HG02571 (cell line): ENCODE measurements around the gene CCDC8.
"Not testable (repeated sequence)": the region's sequence is repeated elsewhere in the genome, so short reads cannot be mapped to it uniquely, and the experiment has no call there.

Experiments
- ATAC-seq: cut with Tn5 transposase; IDR thresholded peaks from one replicate; pipeline ENCODE4 v1.9.1; 2021; ENCODE audit warnings: mild to moderate bottlenecking, moderate library complexity; ENCODE audit not compliant: unreplicated experiment

CCDC8 gene, protein sequence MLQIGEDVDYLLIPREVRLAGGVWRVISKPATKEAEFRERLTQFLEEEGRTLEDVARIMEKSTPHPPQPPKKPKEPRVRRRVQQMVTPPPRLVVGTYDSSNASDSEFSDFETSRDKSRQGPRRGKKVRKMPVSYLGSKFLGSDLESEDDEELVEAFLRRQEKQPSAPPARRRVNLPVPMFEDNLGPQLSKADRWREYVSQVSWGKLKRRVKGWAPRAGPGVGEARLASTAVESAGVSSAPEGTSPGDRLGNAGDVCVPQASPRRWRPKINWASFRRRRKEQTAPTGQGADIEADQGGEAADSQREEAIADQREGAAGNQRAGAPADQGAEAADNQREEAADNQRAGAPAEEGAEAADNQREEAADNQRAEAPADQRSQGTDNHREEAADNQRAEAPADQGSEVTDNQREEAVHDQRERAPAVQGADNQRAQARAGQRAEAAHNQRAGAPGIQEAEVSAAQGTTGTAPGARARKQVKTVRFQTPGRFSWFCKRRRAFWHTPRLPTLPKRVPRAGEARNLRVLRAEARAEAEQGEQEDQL

DNA sequence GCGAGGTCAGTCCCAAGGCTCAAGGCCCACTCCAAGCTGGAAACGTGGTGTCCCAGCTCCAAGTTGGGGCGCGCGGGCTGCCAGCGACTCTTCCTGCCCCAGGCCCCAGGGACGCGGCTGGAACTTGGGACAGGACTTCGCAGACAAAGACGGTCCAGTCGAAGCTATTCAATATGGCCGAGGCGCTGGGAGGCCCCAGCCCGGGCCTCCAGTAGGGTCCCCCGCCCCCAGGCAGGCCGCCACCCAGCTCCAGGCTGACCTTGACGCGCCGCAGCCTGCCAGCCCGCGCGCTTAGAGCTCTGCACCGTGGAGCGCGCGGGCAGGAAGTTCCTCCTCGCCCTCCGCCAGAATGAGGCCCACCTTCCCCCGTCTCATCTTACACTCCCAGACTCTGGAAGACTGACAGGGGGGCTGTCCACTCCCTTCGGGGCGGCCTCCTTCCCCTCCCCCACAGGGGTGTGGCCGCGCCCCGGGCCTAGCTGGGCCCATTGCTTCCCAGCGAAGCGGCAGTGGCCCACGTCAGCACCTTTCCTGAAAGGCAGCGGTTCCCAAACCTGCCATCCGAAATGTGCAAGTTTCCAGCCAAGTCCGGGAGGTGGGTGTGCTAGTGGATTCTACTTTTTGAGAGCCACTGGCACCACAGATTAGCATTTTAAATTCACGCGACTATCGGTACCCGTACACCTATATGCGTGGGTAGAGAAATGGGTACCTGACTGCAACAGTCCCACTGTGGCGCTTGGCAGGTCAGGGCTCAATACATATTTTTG lies at the start of gene CCDC8:
CCDC8 (minus strand) TSS at position 303 of the 770 bp plus-strand sequence. CDS start 754 bp downstream, outside the sequence.
- ATAC-seq = no peak

DNA sequence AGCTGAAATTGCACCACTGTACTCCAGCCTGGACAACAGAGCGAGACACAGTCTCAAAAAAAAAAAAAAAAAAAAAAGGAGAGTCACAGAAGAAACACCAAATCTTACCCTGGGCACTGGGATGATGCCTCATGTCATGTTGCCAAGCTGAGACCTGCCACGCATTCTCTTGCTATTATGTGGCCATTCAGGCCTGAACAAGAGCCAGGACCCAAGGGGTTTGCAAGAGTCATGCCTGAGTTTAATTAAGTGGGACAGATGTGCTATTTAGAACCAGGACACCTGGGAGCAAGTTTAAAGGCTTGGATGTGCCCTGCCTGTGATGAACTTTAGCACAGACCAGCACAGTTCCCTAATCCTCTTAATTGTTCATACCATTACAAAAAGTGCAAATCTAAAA lies 48.2 kb upstream of the CCDC8 start:
- no peak for ATAC-seq

DNA sequence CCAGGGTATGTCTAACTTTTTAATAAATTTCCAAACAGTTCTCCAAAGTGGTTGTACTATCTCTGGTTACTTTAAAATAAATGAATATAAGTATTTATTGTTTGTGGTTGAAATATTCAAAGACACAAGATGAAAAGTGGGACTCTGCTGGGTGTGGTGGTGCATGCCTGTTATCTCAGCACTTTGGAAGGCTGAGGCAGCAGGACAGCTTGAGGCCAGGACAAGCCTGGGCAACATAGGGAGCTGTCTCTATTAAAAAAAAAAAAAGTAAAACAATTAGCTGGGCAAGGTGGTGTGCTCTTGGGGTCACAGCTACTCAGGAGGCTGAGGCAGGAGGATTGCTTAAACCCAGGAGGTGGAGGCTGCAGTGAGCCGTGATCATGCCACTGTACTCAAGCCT lies 47.6 kb upstream of the CCDC8 start:
- ATAC-seq = no peak

DNA sequence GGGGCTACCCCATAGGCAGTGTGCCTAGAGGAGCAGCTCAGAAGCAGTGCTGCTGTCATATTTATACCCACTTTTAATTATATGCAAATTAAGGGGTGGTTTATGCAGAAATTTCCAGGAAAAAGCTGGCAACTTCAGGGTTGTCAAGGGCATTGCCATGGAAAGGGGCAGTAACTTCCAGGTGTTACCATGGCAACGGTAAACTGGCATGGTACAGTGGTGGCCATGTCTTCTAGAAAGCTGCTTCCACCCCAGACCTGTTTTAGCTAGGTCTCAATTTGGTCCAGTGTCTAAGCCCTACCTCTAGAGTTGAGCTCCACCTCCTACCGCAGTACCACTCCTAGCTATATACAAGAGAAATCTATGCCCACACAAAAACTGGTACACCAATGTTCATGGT lies 46.7 kb upstream of the CCDC8 start:
- ATAC-seq = no peak

DNA sequence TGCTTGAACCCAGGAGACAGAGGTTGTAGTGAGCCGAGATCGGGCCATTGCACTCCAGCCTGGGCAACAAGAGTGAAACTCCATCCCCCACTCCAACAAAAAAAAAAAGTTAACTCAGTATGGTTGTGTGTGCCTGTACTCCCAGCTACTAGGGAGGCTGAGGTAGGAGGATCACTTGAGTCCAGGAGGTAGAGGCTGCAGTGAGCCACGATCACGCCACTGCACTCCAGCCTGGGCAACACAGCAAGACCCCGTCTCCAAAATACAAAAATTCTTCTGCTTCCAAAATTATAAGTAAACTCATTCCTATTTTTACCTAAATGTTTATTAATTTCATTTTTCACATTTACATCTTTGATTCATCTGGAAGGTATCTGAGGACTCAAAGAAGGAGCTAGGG lies 43.6 kb upstream of the CCDC8 start:
- no peak for ATAC-seq

DNA sequence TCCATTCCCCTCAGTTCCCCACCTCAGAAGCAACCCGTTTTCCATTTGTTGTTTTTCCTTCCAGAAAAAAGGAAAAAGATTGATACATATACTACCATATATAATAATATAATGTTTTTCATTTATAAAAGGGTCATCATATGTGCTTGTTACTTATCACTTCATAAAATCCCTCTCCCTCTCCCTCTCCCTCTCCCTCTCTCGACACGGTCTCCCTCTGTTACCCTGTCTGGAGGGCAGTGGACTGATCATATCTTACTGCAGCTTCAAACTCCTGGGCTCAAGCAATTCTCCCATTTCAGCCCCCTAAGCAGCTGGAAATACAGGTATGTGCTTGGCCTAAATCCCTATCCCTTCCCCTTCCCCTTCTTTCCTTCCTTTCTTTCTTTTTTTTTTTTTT lies 40.9 kb upstream of the CCDC8 start:
- ATAC-seq = no peak

DNA sequence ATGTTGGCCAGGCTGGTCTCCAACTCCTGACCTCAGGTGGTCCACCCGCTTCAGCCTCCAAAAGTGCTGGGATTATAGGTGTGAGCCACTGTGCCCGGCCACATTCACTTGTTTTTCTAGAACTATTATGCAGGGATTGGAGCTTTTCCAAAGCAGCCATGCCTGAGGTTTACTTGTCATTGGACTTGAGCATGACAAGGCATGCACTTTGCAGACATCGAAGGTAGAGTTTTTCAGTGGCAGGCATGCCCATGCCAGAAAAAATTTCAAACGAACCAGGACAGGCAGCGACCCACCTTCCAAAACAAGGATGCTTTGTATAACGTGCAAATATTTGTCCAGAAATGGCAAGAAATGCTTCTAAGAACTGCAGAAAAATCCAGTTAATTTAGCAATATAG lies 40.3 kb upstream of the CCDC8 start:
- no peak for ATAC-seq

DNA sequence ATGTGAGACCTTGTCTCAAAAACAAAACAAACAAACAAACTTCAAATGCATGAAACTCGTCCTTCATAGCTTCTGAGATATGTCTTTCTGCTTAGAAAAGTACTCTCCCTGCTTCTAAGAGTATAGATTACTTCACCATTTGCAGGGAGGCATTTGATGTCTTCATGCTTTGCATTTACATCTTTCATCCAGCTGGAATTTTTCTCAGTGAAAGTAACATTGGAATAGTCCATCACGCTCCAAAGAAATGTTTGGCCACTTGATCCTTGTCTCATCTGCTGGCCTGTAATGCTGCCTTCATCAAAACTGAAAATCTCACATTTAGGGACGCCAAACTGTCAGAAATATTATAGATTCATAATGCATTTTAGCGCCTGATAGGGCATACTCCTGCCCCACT lies 38.8 kb upstream of the CCDC8 start:
- ATAC-seq = no peak

DNA sequence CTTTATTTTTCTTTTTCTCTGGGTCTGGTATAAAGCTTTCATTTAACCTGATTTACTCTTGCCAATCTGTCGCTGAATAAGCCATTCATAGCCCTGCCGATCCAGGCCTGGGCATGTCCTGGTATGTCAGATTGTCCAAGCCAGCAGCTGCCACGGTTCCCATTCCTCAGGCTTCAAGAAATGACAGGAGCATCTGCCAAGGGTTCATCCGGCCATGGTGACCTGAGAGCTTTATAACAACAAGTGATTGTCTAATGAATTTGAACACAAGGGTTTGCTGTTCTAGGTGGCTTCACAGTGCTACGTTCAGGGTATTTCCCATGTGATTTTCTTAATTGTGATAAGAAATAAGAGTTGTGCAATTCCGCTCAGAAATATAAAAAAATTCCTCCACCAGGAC lies 38.0 kb upstream of the CCDC8 start:
- no peak for ATAC-seq

DNA sequence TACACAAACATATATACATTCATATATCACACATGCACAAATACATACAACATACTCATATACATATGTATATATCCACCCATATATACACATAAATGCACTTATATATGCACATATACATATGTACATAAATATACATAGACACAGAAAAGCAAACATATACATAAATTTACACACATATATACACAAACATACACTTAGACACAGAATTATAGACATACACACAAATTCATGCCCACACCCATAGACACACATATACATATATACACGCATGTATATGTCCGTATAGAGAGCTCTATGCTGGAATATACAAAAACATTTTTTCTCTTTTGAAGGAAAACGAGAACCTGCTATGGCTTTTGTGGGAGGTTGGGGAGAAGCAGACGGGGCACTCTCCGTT lies 37.4 kb upstream of the CCDC8 start:
- no peak for ATAC-seq

DNA sequence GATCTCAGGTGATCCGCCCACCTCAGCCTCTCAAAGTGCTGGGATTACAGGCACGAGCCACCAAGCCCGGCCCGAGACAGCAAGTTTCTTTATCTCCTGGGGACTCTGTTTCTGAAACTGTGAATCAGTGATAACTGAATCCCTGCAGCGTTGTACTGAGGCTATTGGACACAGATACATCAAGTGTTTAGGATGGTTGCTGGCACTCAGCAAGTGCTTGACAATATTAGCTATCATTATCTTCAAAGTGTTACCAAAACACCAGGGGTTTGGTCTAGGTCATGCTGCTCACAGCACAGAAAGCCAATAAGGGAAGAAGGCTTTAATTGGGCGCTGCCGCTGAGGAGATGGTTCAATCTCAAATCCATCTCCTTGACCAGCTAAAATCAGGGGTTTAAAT lies 35.9 kb upstream of the CCDC8 start:
- no peak for ATAC-seq

DNA sequence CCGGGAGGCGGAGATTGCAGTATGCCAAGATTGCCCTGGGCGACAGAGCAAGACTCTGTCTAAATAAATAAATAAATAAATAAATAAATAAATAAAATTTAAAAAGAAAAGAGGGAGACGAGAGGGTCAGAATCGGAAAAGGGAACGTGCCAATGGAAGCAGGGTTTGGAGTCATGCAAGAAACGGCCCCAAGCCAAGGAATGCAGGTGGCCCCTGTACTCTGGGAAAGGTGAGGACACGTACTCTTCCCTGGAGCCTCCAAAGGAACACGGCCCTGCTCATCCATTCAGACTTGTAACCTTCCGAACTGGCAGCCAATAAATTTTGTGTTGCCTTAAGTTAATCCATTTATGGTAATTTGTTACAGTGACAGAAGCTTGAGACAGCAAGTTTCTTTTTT lies 35.2 kb upstream of the CCDC8 start:
- ATAC-seq = no peak

DNA sequence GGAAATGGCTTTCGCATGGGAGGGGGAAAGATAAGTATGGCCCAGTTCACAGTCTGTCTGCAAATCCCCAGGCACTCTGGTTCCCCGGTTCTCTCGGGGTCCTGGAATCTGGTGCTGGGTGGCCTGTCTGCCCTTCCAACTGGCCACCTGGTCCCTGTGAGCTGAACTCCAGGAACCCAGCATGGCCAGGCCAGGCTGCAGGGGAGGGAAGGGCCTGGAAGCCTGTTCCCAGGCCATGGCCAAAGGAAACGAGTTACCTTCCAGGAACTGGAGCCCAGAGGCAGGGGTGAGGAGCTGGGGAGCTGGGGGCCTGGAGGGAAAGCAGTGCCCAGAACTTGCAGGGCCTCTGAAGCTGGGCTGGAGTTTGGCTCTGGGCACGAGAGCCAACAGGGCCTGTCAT lies 34.5 kb upstream of the CCDC8 start:
- ATAC-seq = no peak

DNA sequence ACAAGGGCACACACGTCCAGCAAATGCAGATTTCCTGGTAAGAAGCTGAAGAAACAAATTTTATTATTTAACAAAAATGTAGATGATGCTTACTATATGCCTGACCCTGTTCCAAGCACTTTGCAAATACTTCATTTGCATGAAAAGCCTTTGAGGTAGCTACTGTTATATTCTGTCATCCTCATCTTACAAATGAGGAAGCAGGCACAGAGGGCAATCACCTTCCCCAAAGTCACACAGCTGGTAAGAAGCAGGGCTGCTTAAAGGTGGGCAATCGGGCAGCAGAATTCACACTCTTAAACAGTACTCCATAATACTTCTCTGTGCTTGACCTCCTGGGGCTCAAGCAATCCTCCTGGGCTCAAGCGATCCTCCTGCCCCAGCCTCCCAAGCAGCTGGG lies 33.6 kb upstream of the CCDC8 start:
- ATAC-seq = no peak

DNA sequence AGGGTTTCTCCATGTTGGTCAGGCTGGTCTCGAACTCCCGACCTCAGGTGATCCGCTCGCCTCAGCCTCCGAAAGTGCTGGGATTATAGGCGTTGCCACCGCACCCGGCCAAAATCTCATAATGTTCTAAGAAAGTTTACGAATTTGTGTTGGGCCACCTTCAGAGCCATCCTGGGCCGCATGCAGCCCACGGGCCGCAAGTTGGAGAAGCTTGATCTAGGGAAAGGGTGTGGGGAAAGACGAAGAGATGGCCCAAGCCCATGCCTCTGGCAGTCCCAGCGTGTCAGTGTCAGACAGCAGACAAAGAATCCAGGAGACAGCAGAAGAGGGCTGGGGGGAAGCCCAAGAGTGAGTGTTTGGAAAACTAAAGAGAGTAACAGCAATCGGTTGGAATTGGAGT lies 32.7 kb upstream of the CCDC8 start:
- no peak for ATAC-seq

DNA sequence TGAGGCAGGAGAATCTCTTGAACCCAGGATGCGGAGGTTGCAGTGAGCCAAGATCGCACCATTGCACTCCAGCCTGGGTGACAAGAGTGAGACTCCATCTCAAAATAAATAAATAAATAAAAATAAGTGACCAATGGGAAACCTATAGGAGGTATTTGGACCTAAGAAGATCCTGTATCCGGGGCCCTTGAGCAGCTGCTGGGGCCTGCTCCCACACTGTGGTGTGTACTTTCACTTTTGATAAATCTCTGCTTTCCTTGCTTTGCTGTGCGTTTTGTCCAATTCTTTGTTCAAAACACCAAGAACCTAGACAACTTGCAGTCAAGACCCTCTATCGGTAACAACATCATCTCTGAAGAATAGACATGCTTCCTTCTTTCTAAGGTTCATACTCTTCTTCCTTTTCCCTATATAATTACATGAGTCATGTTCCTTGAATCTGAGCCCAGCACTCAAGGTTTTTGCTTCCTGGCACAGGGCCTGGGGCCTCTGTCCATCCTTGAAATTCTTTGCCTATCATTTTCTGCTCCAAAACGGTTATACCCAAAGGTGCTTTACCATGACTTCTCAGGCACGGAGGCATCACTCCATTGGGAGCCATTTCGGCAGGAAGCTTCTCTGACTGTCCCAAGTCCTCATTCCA lies 29.6 kb upstream of the CCDC8 start:
- no peak for ATAC-seq

DNA sequence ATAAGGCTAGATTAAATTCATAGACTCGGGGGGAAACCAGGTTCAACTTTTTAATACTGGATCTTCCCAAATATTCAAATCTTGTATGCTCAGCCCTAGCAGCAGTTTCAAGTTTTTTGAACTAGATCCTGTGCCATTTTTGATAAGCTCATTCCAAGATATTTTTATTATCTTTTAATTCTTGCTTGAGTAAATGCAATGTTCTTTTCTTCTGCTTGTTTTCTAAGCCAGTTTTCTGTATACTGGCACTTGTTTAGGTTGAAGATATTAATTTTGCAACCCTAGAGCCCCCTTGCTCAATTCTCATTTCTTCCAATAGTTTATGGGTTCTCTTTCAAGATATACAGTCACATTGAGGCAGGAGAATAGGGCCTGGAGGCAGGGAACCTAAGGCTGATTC lies 28.5 kb upstream of the CCDC8 start:
- no peak for ATAC-seq

DNA sequence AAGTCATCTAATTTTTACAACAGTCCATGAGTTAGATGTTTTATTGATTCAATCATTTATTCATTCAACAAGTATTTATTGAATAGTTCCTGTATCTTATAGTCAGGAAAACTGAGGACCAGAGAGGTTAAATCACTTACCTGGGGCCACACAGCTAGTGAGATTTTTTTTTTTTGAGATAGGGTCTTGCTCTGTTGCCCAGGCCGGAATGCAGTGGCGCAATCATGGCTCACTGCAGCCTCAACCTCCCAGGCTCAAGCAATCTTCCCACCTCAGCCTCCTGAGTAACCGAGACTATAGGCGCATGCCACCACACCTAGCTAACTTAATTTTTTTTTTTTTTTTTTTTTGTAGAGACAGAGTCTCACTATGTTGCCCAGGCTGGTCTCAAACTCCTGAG lies 22.3 kb upstream of the CCDC8 start:
- not testable (repeated sequence) for ATAC-seq

DNA sequence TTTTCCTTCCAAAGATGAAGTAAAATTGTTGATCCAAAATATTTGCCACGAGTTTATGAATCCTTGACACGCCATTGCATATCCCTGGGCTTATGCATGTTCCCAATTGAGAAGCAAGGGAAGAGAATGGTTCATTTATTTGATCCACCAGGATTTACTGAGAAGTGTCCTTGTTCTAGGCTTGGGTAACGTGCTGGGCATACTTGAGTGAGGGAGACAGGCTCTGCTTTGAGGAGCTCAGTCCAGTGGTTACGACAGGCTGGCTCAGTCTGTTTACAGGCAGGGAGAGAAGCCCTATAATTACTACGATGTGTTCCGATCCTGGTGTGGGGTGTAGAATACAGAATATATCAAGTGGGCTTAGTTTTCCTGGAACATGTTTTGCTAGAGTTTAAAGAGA lies 21.6 kb upstream of the CCDC8 start:
- no peak for ATAC-seq

DNA sequence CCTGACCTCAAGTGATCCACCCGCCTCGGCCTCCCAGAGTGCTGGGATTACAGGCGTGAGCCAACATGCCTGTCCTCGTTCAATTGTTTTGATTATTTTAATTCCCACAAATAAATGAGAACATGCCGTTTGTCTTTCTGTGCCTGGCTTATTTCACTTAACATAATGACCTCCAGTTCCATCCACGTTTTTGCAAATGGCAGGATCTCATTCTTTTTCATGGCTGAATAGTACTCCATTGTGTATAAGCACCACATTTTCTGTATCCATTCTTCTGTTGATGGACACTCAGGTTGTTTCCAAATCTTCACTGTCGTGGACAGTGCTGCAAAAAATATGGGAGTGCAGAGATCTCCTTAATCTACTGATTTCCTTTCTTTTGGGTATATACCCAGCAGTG lies 20.1 kb upstream of the CCDC8 start:
- not testable (repeated sequence) for ATAC-seq

DNA sequence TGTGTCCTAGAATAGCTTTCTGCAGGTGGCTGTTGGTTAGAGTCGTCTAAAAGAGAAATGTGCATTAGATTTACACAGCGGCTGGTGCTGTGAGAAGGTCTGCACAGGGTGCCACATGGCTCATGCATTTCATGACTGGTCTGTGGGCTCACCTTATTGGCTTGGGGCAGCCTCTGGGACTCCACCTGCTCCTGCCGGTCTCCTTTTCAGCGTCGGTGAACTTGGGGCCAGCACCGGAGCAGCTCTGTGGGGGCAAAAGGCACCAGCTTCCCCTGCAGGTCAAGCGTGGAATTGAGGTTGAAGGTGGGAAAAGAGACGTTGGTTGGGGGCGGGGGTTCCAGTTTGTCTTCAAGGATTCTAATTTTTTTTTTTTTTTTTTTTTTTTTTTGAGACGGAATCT lies 18.5 kb upstream of the CCDC8 start:
- ATAC-seq = no peak

DNA sequence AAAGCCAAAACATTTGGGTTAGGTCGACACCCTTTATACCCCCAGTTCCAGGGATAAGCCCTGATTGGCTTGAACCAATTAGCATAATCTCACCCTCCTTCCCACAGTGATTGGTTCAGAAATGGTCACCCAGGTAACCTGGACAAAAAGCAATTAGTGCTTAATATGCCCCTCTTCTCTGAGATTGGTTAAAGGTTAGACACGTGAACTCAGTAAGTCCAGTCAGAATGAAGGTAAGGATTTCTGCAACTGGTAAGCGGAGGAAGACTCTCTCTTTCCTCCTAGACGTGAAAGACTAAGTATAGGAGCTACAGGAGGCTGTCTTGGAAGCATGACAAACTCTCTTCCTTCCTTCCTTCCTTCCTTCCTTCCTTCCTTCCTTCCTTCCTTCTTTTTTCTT lies 16.6 kb upstream of the CCDC8 start:
- no peak for ATAC-seq
